NCI-H82 (cell line): Measurements from ENCODE around the gene HILPDA.
A peak's percentile ranks its signal among the peaks of the same experiment; 100 is the strongest.

Source experiments
- DNase-seq: peaks from one replicate; lab custom pipeline; 2025; lab: John Stamatoyannopoulos, UW

HILPDA gene, protein sequence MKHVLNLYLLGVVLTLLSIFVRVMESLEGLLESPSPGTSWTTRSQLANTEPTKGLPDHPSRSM

DNA sequence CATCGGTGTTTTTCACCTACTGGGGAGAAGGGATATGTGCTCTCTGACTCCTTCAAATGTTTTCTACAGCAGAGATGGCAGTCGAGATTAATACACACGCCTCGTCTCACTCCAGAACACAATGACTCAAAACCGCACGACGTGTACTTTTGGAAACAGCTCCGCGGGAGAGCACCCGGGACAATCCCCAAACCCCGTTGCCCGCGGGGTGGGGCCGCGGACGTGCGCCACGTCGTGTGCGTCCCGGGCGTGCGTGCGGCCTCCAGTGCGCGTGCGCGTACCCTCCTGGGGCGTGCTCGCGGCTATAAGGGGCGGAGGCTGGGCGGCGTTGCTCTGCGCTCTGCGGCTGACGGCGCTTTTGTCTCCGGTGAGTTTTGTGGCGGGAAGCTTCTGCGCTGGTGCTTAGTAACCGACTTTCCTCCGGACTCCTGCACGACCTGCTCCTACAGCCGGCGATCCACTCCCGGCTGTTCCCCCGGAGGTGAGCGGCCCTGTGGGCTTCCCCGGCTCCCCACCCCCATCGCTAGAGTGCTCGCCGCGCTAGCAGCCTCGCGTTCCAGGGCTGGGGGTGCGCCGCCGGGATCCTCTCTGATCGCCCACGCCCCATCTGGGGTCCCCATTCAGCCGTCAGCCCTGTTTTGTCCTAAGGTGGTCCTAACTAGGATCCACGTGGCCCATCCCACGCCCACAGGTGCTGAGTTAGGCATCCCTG is at the start of gene HILPDA:
HILPDA (plus strand) TSS at position 336 of the 712 bp plus-strand sequence. CDS start 1,391 bp downstream, outside the sequence.
- peak; percentile 93 for DNase-seq

DNA sequence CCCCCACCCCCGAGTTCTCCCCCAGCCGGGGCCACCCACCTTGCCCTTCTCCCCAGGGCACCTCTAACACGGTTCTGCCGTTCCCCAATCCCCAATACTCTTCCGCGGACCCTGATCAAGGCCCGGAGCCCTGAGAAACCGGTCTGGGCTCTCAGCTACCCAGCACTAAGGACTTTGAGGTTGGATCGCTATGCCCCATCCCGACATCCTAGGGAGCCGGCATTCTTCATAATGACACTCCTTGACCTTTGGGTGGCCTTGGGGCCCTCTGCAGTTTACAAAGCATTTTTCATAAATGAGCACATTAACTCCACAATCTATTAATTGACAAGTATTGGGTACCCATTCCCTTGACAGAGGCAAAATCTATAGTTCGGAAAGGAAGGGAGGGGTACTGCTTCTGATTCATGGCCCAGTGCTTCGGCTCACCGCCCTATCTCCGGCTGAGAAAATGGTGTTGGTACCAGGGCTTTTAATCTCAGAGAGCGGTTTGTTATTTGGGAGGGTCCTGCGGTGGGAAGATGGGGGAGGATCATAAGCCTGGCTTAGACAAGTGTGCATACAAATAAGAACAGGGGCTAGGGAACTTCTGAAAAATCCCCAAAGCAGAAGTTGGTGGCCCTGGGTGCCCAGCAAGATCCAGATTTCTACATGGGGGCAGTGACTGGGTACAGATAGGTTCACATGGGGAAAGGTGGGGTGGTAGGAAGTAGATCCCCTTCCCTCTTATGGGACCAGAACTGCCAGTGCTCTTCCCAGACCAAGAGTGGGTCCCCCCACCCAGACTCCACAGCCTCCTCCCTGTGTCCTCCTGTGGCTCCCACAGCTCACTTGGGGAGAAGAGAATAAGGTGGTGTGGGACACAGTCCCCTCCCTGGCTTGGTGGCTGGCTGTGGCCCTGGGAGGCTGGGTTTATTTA is 49.1 kb upstream of the HILPDA start:
- DNase-seq, result peak; percentile 52

DNA sequence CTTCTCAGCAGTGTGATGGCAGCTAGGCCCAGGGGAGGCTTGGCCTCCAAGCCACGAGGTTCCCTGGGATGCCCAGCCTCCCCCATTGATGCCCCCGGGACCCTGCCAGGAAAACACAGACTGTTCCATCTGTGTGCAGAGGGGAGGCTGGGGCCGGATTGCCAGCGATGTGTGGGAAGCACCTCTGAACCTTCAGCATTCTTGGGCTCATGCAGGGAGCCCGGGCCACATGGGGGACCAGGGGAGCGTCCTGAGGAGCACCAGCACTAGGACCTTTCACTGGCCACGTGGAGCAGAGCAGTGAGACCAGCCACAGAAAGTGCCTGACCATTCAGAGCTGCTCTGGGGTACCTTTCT is 48.5 kb upstream of the HILPDA start:
- peak; percentile 42 for DNase-seq

DNA sequence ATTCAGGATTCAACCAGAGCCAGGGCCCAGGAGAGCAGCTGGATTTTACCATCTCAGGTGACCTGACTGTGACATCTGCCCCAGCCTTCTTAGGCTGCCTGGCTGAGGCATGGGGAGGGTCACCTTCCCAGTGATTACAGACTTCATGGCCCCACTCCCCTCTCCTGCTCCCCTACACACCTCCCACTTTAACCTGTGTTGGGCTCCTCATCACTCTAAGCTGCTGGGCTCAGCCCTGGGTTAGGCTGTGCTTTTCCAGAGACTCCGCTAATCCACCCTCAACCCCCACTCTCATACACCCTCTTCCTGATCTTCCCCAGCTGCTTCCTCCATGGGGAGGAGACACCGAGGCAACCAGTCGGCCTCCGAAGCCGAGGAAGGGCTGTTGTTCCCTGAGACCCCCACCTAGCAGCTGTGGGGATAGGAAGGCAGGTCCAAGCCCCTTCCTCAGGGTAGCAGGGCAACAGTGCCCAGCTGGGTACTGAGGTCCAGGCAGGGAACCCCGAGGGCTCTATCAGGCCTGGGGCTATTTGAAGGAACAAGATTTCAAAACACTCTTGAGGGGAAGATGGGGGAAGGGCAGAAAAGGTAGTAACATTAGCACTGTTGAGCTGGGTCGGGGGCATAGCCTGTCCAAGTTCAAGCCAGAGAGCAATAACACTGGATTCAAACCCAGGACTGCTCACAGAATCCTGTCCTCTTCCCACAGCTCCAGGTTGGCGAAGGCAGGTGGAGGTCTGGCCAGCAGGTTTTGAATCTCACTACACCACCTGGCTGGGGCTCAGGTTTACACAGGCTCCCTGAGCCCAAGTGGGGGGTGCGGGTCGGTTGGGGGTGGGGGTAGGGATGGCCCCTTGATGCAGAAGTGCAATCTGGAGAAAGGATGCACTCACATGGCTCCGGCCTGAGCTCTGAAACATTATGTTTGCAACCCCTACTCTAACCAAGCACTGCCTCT is 47.6 kb upstream of the HILPDA start:
- peak; percentile 98 for DNase-seq

DNA sequence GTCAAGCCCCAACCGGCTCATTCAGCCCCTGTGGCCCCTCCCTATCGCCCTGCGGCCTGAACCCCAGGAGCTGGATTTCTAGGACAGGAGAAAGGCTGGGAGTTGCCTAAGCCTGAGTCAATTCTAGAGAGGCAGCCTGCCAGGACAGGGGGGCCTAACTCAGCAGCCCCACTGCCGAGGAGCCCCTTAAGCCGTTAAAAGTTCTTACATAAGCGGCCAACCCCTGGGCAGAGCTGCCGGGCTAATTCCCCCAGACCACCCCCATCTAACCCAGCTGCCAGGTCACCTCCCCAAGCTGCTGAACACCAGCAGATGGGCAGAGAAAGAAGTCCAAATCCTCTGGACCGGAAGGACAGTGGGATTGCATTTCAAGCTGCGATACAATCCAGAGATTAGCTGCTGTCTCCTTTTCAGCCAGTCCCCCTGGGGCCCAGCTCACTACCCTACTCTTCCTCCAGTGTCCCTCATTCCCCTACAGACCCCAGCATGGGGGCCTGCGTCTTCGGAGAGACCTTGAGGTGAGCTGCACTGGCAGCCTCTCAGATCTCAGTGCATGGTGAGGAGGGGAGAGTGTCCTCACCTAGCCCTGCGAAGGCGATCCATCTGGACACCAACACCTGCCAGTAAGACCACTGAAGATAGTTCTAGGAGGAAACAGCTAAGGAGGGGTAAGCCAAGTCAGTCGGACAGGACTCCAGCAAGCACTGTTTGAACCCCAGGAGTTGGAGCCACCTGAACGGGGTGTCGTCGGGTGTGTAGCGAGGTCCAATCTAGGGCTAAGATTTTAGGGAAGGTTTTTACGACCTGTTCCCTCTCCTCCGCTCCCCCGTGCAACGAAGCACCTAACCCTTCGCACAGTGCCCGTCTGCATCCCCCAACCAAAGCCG is 46.7 kb upstream of the HILPDA start:
- DNase-seq, result peak; percentile 99

DNA sequence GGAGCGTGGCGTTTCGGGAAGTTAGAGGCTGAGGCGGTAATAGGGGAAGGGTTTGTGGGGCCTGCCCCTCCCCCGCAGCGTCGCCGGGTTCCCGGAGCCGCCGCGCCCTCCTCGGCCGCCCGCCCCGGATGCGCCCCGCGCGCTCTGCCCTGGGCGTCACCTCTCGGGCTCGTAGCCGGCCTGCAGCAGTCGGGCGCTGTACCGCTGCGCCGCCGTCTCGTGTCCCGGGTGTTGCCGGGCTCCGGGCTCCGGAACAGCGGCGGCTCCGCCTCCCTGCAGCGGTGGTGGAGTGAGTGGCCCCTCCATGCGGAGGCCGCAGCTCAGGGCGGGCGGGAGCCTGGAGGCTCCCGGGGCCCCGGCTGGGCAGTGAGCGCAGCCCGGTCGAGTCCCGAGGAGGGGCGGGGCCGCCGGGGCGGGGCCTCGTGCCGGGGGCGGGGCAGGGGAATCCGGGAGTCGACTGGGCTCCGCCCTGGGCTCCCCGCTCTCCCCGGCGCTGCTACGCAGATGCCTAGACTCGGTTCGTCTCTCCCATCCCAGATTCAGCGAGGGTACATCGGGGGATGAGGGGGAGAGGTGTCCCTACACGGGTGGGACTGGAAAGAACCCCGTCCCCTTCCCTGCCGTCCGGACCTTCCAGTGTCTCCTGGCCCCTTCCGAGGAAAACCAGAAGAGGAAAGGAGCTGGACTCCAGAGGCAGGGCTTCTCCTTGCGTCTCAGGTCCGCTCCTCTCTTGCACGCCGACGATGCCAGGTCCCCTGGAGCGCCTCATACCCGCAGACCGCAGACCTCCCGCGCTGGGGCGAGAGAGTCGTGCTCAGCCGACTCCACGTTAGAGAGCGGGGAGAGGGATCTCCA is 45.9 kb upstream of the HILPDA start, which contains the start of gene IMPDH1:
IMPDH1 (minus strand) TSS at position 387 of the 855 bp plus-strand sequence; CDS start at position 306, 81 bp downstream.
- peak; percentile 85 for DNase-seq

DNA sequence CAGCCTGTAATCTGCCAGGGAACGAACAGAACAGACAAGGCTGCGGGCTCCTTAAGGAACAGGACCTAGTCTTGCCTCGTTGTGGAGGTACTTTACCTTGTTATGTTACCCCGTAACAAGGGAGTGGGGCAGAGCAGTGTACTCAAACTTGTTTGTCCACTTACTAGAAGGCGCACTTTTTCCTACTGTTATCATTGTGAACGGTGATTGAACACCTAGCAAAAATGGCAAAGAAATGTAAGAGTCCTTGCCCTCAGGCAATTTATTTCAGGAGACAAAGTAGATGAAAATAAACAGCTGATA is 45.3 kb upstream of the HILPDA start:
- no peak for DNase-seq

DNA sequence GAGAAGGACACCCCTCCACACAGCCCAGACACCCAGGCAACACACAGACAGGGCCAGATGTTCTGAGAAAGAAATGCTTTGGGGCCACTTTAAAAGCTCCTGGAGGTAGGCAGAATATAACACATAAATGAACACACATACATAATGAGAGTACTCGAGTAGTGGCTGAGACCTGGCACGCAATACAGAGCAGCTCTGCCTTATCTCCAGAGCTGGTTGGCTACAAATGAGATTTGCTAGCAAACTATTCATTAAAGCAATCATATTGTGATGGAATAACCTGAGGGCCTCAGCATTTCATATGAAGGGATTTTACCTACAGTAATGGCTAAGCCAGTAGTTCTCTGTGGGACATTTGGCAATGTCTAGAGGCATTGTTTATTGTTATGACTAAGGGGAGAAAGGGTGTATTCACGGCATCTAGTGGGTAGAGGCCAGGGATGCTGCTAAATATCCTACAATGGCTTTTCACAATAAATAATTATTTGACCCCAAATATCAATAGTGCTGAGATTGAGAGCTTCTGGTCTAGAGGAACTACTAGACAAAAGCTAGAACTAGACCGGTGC is 40.4 kb upstream of the HILPDA start:
- no peak for DNase-seq

DNA sequence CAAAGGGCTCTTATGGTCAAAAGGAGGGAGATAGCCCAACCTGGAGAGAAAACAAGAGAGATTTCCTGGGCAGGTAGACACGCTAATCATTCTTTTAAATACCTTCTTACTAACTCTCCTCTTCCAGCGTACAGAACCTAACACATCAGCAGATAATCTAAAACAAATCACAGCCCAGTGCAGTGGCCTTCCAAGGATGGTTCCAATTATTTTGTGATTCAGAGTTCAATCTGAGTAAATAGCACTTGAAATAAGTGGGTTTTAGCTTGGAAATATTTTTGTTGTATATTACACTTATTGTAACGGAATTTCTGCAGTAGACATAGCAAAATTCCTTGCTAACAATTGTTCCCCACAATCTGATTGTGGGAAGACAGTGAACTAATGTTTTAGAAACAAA is 38.6 kb upstream of the HILPDA start:
- DNase-seq, result no peak

DNA sequence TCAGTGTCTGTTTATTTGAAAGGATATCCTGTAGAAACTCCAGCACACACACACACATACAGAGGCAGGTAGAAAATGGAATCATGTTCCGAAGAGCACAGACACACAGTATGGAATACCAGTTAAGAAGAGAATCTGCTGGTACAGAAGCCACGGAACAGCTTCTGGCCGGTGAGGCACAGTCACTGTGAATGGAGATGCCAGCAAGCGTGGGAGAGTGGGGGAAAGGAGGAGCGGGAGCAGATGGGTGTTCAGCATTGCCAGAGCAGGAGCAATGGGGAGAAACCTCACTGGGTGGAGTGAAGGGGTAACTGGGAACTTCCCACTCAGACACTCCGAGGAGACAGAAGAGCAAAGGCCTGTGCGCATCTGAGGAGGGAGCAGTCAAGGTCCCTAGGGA is 36.4 kb upstream of the HILPDA start:
- no peak for DNase-seq

DNA sequence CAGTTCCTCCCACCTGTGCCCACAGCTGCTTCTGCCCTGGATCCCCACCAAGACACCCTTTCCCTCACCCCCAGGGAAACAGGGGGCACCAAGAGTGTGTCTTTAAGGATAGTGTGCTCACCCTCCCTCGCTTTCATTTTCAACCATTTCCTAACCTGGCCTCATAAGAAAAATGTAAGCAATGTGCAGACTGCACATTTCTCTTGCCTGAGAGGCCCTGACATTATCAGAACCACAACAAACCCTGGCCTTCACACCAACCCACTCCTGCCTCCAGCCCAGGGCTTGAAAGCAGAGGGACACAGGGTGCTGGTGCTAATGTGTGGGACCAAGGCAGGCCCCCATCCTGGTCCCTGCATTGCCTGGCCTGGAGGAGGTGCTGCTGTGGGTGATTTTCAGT is 34.9 kb upstream of the HILPDA start:
- no peak for DNase-seq

DNA sequence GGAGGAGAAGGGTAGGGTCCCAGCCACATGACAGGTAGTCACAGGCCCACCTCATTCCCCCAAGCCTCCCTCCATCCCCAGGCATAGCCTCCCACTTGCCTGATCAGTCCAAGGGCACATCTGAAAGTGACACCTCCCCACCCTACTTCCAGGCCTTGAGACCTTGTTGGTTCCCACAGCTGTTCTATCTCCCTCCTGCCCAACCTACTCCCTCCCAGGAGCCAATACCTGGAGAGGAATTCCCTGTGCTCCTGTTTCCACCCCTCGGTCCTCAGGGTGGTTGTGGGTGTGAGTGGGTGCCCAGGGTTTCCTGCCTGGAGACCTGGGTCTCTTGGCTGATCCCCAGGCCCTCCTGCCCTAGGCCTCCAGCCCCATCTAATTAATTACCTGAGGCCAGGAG is 34.3 kb upstream of the HILPDA start:
- no peak for DNase-seq

DNA sequence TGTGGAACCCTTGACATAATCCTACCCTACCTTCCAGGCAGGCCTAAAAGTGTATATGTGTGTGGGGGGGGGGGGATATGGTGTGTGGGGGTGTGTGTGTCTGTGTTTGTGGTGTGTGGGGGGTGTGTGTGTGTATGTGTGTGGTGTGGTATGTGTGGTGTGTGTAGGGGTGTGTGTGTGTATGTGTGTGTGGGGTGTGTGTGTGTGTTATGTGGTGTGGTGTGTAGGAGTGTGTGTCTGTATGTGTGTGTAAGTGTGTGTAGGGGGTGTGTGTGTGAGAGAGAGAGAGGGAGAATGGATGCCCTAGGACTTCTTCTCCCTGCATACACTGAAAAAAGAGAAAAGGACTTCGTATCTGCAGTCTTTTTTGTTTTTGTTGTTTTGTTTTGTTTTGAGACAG is 33.6 kb upstream of the HILPDA start:
- DNase-seq, result no peak

DNA sequence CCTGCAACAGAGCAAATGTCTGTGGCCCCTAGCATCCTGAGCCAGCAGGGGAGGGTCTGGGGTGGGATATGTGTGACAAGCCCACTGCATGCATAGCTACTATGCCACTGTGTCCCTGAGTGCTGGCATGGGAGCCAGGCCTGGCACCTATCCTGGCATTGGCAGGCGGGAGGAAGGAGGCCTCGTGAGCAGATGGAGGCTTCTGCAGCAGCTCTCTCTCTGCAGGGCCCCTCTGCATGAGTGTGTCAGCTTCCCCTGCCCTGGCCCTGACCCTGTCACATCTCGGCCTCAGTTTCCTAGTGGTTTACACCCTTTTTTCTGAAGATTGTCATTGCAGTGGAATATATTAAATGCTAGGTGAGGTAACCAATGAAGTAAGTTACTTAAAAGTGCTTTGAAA is 32.8 kb upstream of the HILPDA start:
- DNase-seq, result no peak

DNA sequence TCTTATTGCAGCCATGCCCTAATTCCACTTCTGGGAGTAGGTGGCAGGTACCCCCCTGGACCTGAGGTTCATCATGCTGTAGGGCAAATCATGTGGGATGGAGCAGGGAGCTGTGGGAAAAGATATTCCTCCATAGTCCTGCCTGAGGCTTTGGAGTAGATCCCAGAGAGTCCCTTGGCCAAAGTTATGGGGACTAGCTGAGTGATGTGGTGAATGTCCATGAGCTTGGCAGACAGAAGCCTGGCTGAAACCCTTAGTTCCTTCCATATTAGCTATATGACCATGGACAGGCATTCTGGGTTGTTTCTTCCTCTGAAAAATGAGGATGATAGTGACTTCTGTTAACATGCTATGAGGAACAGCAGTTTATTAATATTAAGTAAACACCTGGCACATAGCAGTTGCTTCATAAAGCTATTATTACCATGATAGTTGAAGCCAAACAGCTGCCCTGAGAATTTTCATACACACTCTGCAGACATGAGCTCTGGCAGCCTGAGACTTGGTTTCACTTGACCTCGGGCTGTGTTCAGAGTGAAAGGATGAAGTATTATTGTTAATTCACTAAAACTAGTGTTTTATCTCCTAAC is 30.9 kb upstream of the HILPDA start:
- no peak for DNase-seq

DNA sequence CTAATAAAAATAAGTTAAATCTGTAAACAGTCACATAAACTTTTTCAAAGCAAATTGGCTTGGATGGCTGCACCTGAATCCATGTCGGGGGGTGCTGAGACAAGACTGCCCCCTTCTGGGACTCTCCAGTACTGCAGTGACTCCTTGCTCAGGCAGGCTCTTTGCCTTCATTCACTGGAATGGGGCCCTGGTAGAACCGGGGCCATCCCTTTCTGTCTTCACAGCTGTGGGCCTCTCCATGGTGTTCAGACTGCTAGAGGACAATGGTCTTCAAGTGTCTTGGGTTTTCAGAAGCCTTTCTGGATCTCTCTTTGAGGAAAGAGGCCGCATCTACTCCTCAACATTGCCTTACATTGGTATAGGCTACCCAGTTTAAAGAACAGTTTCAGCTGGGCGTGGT is 29.8 kb upstream of the HILPDA start:
- peak; percentile 85 for DNase-seq

DNA sequence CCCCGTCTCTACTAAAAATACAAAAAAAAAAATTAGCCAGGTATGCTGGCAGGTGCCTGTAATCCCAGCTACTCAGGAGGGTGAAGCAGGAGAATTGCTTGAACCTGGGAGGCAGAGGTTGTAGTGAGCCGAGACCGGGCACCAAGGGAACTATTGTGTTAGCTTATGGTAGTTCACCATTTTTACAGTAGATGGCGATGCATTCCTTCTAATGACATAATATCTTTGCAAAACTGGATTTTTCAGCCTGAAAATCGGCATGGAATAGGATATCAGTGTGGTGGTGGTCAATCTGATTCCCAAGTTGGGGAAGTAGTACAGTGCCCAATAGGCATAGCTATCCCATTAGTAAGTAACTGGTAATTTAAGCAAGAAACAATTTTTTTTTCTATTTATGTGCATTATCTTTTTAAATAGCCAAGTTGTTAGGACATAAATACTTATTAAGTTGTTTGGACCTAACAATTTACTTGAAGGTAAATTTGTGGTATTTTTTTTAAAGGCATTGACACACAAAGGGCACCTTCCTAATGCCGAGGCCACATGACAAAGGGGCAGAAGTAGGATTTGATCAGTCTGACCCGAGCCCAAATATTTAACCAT is 28.3 kb upstream of the HILPDA start:
- peak; percentile 87 for DNase-seq

DNA sequence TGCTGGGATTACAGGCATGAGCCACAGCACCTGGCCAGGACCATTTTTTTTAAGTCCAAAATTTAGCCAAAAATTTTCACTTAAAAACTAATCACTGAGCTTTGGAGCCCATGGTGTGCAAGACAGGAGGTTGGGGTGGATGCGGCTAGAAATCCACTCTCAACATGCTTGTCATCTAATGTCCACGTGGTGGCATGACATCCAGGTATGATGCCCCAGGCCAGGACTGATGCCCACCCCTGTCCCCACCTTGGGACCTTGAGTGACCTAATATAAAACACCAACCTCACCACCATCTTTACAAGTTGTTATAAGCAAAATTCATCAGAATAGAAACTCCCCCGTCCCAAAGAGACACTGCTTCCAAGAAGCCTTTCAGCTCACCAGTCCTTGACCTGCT is 25.5 kb upstream of the HILPDA start:
- no peak for DNase-seq

DNA sequence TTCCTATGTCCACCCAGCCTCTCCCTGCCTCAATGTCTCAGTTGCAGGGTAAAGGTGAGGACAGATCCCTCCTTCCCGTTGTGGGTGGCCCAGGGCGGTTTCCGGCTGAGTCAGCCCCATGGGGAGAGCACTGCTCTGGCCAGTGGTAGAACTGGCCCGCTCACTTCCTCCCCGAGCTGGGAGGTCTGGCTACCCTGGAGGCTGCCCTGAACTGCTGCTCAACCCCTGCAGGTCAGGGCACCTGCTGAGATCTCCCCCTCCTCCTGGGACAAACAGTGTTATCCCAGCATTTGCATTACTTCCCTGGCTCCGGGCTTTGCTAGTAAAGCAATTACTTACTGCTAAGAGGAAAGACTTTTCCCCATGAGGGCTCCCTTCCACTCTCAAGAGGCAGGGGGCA is 24.5 kb upstream of the HILPDA start:
- no peak for DNase-seq
